OCI-LY1 (cell line): ENCODE measurements around the gene ATOH1.

Source experiments
- H2AFZ ChIP-seq: fragments of 200-600 bp; sonication (generic), shearing (Covaris generic); 2 replicates; pipeline ENCODE4 v1.6.0; 2014; ENCODE audit warnings: antibody characterized with exemption, mild to moderate bottlenecking, low read length
- H3F3A ChIP-seq: fragments of 200-600 bp; sonication (generic), shearing (Covaris generic); 2 replicates; pipeline ENCODE4 v1.6.0; 2014; ENCODE audit warnings: mild to moderate bottlenecking, antibody characterized with exemption, low read length, moderate library complexity; ENCODE audit not compliant: insufficient read depth
- H3K27ac ChIP-seq: fragments of 200-600 bp; sonication (generic); 2 replicates; pipeline ENCODE4 v1.5.1; 2014; ENCODE audit warnings: low read length, mixed run types, mild to moderate bottlenecking, low read depth; ENCODE audit not compliant: poor library complexity, severe bottlenecking
- H3K27me3 ChIP-seq: fragments of 200-600 bp; sonication (generic); 2 replicates; pipeline ENCODE4 v1.6.0; 2014; ENCODE audit warnings: antibody characterized with exemption, mild to moderate bottlenecking, low read length, moderate library complexity; ENCODE audit not compliant: insufficient read depth
- H3K36me3 ChIP-seq: fragments of 200-600 bp; sonication (generic); 2 replicates; pipeline ENCODE4 v1.6.1; 2014; ENCODE audit warnings: mild to moderate bottlenecking, antibody characterized with exemption, low read length, moderate library complexity, mixed read lengths; ENCODE audit not compliant: insufficient read depth
- H3K4me1 ChIP-seq: fragments of 200-600 bp; sonication (generic); 2 replicates; pipeline ENCODE4 v1.5.1; 2014; ENCODE audit warnings: mild to moderate bottlenecking, low read length, moderate library complexity; ENCODE audit not compliant: insufficient read depth, severe bottlenecking
- H3K4me2 ChIP-seq: fragments of 200-600 bp; sonication (generic), shearing (Covaris generic); 2 replicates; pipeline ENCODE4 v1.6.1; 2014; ENCODE audit warnings: low read length
- H3K4me3 ChIP-seq: fragments of 200-600 bp; sonication (generic); 2 replicates; pipeline ENCODE4 v1.5.1; 2014; ENCODE audit warnings: low read length, low read depth, mild to moderate bottlenecking, mixed read lengths; ENCODE audit not compliant: poor library complexity, severe bottlenecking
- H3K79me2 ChIP-seq: fragments of 200-600 bp; shearing (Covaris generic); 2 replicates; pipeline ENCODE4 v1.6.1; 2016; ENCODE audit warnings: mixed run types, low read length, mixed read lengths; ENCODE audit not compliant: insufficient read depth
- H3K9ac ChIP-seq: fragments of 200-600 bp; sonication (generic), shearing (Covaris generic); 2 replicates; pipeline ENCODE4 v1.6.1; 2014; ENCODE audit warnings: mild to moderate bottlenecking, low read length, mixed read lengths
- H3K9me2 ChIP-seq: fragments of 200-600 bp; sonication (generic), shearing (Covaris generic); 2 replicates; pipeline ENCODE4 v1.6.1; 2014; ENCODE audit warnings: low read depth, mild to moderate bottlenecking, low read length, mixed read lengths
- H3K9me3 ChIP-seq: fragments of 200-600 bp; shearing (Covaris generic); 2 replicates; pipeline ENCODE4 v1.6.1; 2014; ENCODE audit warnings: low read length, mixed read lengths
- H4K20me1 ChIP-seq: fragments of 200-600 bp; sonication (generic), shearing (Covaris generic); 2 replicates; pipeline ENCODE4 v1.6.0; 2016; ENCODE audit warnings: mild to moderate bottlenecking, low read length; ENCODE audit not compliant: insufficient read depth
- CTCF ChIP-seq: fragments of 200-600 bp; sonication (generic), shearing (Covaris generic); IDR thresholded peaks from 2 replicates; pipeline ENCODE4 v1.5.1; 2017; ENCODE audit warnings: mild to moderate bottlenecking, antibody characterized with exemption, low read length, moderate library complexity, mixed read lengths
- EZH2 ChIP-seq: fragments of 200-600 bp; sonication (generic), shearing (Covaris generic); IDR thresholded peaks from 2 replicates; pipeline ENCODE4 v1.8.0; 2017; ENCODE audit warnings: borderline replicate concordance, mixed run types, mild to moderate bottlenecking, antibody characterized with exemption, low read length, moderate library complexity, mixed read lengths

ATOH1 gene

DNA sequence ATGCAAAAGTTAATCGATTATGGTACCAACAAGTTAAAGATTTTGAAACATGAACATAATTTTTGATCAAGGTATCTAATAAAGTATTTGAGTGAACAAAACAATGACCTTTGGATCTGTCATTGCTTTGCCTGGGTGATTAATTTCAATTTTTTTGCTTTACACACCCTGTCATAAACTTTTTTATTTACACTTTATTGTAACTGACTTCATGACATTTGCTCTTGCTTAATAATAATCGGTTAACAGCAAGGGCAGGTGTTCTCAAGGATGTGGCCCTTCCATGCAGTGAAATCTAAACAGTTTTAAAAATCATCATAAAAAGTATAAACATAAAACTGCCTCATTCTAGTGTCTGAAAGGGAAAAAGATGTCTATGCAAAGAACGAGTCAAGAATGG lies 24.1 kb downstream of the ATOH1 start:
- H3F3A ChIP-seq = no peaks in the 10 kb centered on the region
- TF ChIP-seq EZH2 (no peak), CTCF (no peak)
- no peak overlapping the region for H3K4me3 ChIP-seq
- H2AFZ ChIP-seq = no peak overlapping the region
- H3K36me3 ChIP-seq = no peaks in the 10 kb centered on the region
- no peaks in the 10 kb centered on the region for H3K9me2 ChIP-seq
- H4K20me1 ChIP-seq = no peaks in the 10 kb centered on the region
- H3K4me2 ChIP-seq = no peak overlapping the region
- H3K27me3 ChIP-seq = no peaks in the 10 kb centered on the region
- no peak overlapping the region for H3K27ac ChIP-seq
- no peaks in the 10 kb centered on the region for H3K79me2 ChIP-seq
- H3K4me1 ChIP-seq = no peaks in the 10 kb centered on the region
- H3K9ac ChIP-seq = no peak overlapping the region
- no peaks in the 10 kb centered on the region for H3K9me3 ChIP-seq

- H3K27ac ChIP-seq = no peak overlapping the region
- no peaks in the 10 kb centered on the region for H3K9me2 ChIP-seq
- H3K4me2 ChIP-seq = no peak overlapping the region
- no peaks in the 10 kb centered on the region for H3K79me2 ChIP-seq
- H3F3A ChIP-seq = no peaks in the 10 kb centered on the region
- H3K27me3 ChIP-seq = no peaks in the 10 kb centered on the region
- H4K20me1 ChIP-seq = no peaks in the 10 kb centered on the region
- H3K4me1 ChIP-seq = no peaks in the 10 kb centered on the region
- no peak for TF ChIP-seq CTCF
- no peak for TF ChIP-seq EZH2
- H3K9me3 ChIP-seq = no peaks in the 10 kb centered on the region
- H3K4me3 ChIP-seq = no peak overlapping the region
- H2AFZ ChIP-seq = no peak overlapping the region
- no peaks in the 10 kb centered on the region for H3K36me3 ChIP-seq
- no peak overlapping the region for H3K9ac ChIP-seq
Measured at GRCh38 chr4:93855926-93856325, 27.4 kb downstream of the ATOH1 start.

GRCh38 chr4:93865650-93866049 lies 37.1 kb downstream of the ATOH1 start:
- Histone ChIP-seq H2AFZ (no peak overlapping the region), H4K20me1 (no peaks in the 10 kb centered on the region), H3K9ac (no peak overlapping the region), H3K4me2 (no peak overlapping the region), H3K27ac (no peak overlapping the region), H3K36me3 (no peaks in the 10 kb centered on the region), H3K9me3 (no peaks in the 10 kb centered on the region), H3K27me3 (no peaks in the 10 kb centered on the region), H3F3A (no peaks in the 10 kb centered on the region), H3K4me1 (no peaks in the 10 kb centered on the region), H3K9me2 (no peaks in the 10 kb centered on the region), H3K79me2 (no peaks in the 10 kb centered on the region), H3K4me3 (no peak overlapping the region)
- peak; percentile 32; the same call in 1 of the 2 replicates for TF ChIP-seq CTCF
- TF ChIP-seq EZH2 = no peak
